Astrocyte of the spinal cord (primary cell): ENCODE measurements around the gene MDH1B.

ENCODE experiments used
- DNase-seq: peaks from one replicate; pipeline ENCODE4 v3.0.0; 2011; ENCODE audit warnings: low read depth, low spot score
- H3K4me3 ChIP-seq: 2 replicates; pipeline ENCODE4 v1.5.1; 2011; ENCODE audit warnings: low read depth, mild to moderate bottlenecking, low read length, moderate library complexity
- CTCF ChIP-seq: IDR thresholded peaks from 2 replicates; pipeline ENCODE4 v1.5.1; 2012; ENCODE audit warnings: low read depth, mild to moderate bottlenecking, low read length, inconsistent platforms
- in situ Hi-C: cut with HindIII; loops from 2 replicates; pipeline ENCODE4 v1.10.0; 2017; ENCODE audit warnings: low sequenced_read_pairs

The MDH1B gene

DNA sequence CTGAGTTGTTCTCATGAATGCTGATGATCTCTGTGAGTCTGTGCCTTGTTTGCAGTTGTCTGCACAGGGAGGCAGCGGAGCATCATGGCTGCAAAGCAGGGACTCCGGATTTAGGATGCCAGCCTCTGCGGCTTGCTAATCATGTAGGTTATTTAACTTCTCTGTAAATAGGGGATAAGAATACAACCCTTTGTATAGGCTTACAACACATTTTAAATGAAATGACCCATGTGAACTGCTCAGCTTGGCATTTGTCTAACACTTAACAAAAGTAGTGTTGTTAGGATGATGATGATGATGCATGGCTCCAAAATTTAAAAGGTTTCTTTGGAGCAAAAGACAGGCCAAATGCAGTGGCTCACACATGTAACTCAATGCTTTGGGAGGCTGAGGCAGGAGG, 66.3 kb downstream of the MDH1B start:
- in situ Hi-C loops: no loop called here
- no peak overlapping the region for H3K4me3 ChIP-seq

GRCh38 chr2:206696910-206697309, 68.2 kb downstream of the MDH1B start:
- in situ Hi-C loops: no loop called here
- no peak overlapping the region for H3K4me3 ChIP-seq
- no peak for TF ChIP-seq CTCF
- DNase-seq: no peak

More for the DNA sequence above, 66.3 kb downstream of the MDH1B start:
- no peak for TF ChIP-seq CTCF
- no peak for DNase-seq

DNA sequence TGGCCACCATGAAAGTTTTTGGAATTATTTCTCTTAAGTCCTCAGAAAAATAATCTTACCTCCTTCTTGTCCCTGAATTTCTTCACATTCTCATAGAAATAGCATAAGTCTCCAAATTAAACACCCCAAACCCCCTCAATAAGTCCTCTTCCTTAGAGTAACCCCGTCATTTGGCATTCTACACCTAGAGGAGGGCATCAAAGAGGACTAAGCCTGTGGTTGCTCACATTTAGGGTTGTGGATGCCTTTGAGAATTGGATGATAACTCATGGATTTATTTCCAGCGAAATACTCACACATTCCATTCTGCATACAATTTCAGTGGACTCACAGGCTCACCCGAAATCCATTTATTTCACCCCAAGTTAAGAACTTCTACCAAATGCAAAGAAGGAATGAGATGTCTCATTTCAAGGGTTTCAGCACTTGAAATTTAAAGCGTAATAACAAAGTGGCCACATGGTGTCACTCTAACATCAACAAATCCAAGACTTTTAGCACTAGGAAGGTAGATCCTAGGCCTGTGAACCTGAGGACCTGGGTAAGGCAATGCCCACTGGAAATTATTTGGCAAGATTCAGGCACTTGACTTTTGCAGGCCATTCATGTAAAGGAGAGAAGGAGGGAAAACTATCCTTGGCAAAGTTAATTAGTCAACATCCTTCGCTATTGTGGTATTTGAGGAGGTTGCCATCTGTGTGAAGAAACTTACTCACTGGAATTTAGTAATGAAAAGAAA, 71.6 kb downstream of the MDH1B start:
- in situ Hi-C loops: no loop called here
- no peak overlapping the region for H3K4me3 ChIP-seq
- peak; percentile 66 for DNase-seq
- TF ChIP-seq CTCF: peak; percentile 47

GRCh38 chr2:206692971-206693370, 72.2 kb downstream of the MDH1B start:
- in situ Hi-C loops: no loop called here
- no peak for DNase-seq
- no peak for TF ChIP-seq CTCF
- H3K4me3 ChIP-seq: no peak overlapping the region

DNA sequence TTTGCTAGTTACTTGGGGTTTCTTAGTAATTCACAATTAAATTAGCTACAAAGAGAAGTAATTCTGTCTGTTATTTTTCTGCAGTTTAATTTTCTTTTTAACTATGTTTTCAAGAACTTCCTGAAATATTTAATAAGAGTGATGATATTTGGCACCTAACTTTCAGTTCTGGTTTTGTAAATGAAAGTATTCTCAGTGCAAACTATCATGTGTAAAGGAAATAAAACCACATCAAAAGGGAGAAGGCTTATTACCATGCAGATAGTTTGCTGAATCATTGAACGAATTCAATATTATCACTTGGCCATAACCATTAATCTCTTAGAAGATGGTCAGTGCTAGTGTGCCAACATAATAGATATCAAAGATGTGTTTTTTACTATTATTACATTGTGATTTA, 76.1 kb downstream of the MDH1B start:
- in situ Hi-C loops: no loop called here
- no peak overlapping the region for H3K4me3 ChIP-seq
- DNase-seq: no peak
- TF ChIP-seq CTCF: no peak

DNA sequence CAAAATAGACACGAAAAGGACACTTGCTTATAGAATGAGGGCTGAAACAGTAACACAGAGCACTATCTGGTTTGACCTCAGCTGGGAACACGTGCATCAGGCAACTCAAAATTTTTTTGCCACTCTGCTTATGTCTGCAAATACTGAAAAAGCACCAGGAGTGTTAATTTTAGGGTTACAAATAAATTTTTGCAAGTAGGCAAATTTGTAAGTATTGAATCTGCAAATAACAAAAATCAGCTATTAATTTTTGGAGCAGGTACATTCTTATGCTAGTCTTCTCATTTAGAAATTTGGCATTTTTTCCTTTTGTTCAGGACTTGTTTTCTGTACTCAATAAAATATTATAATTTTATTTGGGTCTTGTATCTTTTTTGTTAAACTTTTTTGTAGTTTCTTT, 76.7 kb downstream of the MDH1B start:
- no peak for TF ChIP-seq CTCF
- H3K4me3 ChIP-seq: no peak overlapping the region
- no peak for DNase-seq
- in situ Hi-C loops: no loop called here
